ENCODE measurements around the gene PCLO.
"Not testable (repeated sequence)": the region's sequence is repeated elsewhere in the genome, so short reads cannot be mapped to it uniquely, and the experiment has no call there.

The PCLO gene

DNA sequence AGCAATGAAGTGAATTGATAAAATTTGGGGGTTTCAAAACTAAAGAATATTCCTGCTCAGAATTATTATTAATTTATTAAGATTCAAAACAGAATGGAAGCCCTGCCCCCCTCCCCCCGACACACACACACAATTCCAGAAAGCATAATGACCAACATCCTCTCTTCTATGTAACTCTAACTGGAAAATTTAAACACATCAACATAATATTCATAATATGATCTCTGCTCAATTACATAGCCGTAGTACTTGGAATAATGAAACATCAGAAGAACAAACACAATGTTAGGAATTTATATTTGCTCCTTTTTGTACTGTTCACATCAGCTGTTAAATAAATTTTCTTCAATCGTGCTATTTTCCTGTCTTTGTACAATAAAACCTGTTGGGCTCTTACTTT, 20.8 kb downstream of the PCLO start:
- no peak for DNase-seq (ENCODE audit: low spot score)

DNA sequence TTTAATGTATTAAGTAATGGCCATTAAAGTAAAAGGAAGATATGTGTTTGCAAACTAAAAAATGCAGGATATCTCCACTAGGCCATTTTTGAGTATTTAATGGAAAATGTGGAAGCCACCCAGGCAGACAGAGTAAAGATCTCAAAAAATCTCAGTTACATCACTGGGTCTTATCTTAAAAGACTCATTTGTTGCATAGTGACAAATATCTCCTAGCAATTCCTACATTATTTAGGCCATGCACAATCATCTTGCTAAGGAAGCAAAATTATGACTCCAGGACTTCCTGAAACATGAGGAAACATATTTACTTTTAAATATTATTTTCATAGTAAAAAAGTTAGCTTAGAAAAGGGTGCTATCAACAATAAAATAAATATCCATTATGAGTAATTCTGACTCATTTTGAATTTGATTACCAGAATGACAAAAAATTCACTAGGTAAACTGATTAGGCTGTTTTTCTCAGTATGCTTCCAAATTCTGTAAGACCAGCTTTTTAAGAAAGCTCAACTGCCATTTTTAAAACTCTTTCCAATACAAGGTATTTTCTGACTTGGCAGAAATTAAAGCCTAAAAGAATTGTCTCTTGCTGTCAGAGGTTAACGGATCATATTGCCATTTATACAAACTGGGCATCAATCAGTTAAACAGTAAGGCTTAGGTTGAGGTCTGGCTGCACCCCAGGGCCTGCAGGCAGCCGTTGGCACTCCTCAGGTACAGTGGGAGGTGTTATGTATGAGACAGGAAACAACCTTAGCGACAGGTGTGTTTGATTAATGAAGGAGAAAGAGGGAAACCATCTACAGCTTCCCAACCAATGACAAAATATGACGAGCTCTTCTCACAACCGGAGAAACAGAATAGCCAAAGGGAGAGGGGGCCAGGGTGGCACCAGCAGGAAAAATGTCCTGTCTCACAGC, 31.8 kb downstream of the PCLO start:
- no peak for DNase-seq (ENCODE audit: low spot score)

DNA sequence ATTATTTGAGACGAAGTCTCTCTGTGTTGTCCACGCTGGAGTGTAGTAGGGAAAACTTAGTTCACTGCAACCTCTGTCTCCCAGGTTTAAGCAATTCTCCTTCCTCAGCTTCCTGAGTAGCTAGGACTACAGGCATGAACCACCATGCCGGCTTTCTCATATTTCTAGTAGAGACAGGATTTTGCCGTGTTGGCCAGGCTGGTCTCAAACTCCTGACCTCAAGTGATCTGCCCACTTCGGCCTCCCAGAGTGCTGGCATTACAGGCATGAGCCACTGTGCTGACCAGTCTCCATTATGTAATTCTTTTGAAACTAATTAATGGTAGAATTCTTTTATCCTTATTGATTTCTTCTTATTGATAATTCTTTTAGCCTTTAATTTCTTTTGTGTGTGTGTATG, 32.5 kb downstream of the PCLO start:
- DNase-seq (ENCODE audit: low spot score), result no peak

DNA sequence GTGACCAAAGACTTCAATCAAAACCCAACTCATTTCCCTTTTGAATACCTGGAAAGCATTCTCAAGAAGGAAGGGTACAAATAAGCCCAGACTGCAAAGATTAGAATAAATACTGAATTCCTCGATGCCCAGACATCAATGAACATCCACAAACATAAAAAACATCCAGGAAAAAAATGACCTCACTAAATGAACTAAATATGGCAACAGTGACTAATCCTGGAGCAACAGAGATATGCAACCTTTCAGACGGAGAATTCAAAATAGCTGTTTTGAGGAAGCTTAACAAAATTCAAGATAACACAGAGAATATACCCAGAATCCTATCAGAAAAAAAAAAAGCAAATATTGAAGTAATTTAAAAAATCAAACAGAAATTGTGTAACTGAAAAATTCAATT, 43.2 kb downstream of the PCLO start:
- no peak for DNase-seq (ENCODE audit: low spot score)

DNA sequence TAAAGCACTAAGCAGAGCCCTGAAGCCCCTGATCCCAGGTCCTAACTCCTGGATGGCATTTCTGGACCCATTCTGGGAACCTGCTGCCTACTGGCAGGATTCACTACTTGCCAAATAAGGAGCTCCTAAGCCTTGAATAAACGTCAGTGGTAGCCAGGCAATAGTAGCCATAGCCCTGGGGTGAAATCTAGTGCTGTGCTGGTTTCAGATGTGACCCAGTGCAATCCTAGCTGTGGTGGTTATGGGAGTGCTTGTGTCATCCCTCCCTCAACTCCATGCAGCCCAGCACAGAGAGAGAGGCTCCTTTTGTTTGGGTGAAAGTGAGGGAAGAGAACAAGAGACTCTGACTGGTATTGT, 43.7 kb downstream of the PCLO start:
- DNase-seq (ENCODE audit: low spot score), result no peak

DNA sequence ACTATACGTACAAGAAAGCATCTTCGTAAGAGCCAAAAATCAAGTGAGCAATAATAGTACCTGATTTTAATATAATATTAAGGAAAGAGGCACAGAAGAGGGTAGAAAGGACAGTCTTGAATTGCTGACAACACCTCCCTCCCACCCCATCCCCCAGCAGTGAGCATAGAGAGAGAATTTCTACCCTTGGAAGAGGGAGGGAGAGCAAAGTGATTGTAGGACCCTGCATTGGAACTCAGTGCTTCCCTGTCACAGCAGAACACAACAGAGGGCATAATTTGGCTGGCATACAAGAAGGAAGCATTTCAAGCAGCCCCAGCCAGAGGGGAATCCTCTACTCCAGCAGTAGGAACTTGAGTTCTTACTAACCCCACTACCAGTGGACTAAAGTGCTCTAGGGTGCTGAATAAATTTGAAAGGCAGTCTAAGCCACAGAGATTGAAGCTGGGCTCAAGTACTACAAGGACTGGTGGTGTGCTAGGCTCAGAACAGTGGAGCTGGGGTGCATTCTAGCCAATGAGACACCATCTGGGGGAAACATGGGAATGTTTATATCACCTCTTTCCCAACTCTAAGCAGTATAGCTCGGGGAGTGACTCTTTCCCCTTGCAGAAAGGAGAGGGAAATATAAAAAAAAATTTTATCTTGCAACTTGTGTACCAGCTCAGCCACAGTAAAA, 44.2 kb downstream of the PCLO start:
- no peak for DNase-seq (ENCODE audit: low spot score)

DNA sequence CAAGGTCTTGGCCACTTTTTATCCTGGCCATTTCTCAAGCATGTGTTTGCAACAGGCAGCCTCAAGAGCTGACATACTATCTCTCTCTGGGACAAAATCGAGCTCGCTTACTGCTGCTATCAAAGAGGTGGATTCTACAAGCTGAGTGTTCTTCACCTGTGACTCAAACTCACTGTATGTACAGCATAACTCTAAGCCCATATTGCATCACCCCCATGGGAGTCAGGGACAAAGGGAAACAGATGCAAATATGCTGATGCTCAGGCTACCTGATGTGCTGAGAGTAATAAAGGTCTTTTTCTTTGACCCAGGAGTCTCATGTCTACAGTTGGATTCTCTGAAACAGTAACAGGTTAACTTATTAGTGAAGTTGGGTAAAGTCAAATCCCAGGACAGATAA, 45.2 kb downstream of the PCLO start:
- DNase-seq (ENCODE audit: low spot score), result no peak

DNA sequence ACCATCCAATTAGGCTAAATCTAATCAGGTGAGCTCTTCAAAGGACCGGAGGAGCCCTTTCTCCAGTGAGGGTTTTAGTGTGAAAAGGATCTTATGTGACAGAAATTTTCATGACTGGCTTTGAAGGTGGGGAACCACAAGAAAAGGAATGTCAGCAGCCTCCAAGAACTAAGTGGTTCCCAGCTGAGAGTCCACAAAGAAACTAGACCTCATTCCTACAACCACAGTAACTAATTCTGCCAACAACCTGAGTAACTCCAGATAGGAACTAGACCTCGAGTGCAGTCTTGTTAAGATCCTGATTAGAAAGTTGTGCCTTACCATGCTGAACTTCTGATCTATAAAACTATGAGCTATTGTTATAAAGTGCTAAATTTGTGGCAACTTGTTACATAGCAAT, 51.3 kb downstream of the PCLO start:
- DNase-seq (ENCODE audit: low spot score), result peak; percentile 7

DNA sequence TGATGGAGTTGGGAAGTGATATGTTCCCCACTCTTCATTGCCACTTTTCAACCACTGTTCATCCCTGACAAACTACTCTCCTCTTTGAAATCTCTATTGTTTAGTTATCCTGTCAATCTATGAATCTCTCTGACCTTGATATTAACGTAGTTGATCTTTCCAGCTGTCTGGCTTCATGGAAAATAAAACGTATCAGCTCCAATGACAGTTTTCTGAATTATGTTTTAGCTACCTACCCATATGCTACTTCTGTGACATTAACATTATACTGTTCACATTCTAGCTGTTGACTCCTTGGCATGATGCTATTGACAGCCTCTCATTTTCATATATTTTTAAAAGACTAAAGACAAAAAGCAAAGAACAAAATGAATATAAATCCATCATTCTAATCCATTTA, 53.3 kb downstream of the PCLO start:
- DNase-seq (ENCODE audit: low spot score), result no peak

DNA sequence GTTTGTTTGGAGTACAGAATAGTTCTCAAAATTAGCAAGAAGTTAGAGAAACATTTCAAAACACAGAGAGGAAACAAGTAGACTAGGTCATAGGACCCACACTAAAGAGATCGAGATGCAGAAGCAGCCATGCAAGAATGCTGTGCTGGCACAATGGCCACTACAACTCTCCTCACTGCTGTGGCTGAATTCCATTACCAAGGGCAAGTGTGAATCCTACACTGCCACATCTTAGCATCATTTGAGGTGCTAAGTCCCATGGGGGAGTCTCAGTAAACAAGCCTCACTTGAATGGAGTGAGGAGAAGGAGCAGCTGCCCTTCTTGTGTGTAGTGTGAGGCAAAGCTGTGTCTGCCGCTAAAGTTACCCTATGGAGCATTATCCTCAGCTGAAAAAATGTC, 56.7 kb downstream of the PCLO start:
- no peak for DNase-seq (ENCODE audit: low spot score)

DNA sequence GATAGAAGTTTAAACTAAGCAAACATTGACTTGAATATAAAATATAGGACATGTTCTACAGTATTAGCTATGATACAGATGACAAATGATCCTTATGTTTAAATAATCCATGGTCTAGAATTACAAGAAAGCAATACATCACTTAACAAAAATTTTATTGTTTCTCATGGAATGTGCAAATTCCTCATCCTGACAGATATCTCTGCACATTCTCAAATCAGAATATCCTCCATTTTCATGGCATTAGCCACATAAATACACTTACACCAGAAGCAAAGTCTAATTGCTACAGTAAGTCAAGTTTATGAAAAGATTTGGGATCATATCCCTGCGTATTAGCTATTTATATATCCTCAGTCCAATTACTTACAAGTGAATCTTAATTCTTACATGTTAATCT, 57.6 kb downstream of the PCLO start:
- DNase-seq (ENCODE audit: low spot score), result no peak

DNA sequence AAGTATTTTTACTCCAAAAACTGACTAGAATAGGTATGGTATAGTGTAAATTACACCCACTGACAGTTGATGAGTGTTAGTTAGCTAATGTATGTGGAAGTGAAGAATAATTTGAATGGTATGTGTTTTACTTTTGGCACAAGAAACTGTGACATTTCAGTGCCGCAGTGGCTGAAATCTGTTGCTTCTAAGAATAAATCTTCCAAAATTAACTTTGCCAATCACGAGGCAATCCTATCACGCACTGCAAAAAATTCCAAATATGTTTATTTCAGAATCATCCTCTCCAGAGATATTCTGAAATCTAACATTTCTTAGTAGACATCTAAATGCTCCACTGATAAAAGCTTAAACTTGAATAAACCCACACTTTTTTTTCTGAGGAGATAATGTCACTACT, 61.2 kb downstream of the PCLO start:
- DNase-seq (ENCODE audit: low spot score), result no peak

DNA sequence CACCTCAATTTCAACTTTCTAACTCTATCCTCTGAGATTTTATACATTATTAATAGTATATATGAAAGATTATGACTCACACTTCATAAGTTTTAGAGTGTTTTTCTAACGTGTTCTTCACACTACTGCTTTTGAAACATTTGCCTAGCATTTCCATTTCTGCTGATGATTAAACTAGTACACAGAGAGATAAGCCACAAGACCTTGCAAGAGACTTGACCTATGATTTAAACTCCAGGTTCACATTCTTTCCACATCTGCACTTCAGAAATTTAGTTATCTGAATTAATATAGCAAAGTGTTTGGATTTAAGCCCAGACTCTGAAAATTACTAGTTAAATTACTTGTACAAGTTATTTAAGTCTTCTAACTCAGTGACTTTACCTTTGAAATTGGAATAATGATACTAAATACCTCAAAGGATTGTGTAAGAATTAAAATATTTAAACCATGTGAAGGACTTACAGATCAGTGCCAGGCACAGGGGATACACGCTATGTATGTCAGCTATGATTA, 66.6 kb downstream of the PCLO start:
- DNase-seq (ENCODE audit: low spot score), result no peak

DNA sequence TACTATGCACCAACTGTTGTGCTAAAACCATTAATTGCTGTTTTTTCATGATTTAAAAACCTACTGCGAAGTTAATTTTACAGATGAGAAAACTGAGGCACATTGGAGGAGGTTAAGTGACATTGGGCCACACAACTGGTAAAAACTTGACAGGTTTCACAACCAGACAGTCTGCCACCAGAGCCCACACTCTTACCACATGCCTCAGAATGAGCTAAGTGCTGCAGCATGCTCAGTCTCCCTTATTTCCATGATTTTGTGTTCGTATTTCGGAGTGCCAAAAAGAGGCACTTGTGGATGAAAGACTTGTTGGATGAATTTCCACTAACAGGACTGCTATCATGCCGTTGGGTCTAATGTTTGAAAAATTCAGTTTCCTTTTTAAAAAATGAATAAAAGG, 77.4 kb downstream of the PCLO start:
- DNase-seq (ENCODE audit: low spot score), result no peak

DNA sequence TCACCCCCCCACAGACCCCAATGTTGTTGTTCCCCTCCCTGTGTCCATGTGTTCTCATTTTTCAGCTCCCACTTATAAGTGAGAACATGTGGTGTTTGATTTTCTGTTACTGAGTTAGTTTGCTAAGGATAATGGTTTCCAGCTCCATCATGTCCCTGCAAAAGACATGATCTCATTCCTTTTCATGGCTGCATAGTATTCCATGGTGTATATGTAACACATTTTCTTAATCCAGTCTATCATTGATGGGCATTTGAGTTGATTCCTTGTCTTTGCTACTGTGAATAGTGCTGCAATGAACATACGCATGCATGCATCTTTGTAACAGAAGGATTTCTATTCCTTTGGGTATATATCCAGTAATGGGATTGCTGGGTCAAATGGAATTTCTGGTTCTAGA, 82.8 kb downstream of the PCLO start:
- DNase-seq (ENCODE audit: low spot score), result not testable (repeated sequence)

DNA sequence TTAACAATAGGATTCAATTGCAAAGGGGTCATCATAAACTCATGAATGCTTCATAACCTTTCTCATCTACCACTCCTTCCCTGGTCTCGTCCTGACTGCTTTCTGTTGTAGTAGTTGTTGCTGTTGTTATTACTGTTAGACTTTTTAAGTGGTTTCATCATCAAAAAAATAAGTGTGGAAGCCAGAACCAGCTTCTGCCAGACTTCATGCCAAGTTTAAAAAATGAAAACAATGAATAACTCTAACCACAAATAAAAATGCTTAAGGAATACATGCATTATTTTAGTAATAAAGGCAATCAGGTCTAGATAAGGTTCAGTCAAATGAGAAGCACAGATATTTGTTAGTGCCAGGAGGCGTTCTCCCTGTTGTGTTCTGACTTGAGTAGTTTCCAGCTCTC, 85.4 kb downstream of the PCLO start:
- DNase-seq (ENCODE audit: low spot score), result no peak

DNA sequence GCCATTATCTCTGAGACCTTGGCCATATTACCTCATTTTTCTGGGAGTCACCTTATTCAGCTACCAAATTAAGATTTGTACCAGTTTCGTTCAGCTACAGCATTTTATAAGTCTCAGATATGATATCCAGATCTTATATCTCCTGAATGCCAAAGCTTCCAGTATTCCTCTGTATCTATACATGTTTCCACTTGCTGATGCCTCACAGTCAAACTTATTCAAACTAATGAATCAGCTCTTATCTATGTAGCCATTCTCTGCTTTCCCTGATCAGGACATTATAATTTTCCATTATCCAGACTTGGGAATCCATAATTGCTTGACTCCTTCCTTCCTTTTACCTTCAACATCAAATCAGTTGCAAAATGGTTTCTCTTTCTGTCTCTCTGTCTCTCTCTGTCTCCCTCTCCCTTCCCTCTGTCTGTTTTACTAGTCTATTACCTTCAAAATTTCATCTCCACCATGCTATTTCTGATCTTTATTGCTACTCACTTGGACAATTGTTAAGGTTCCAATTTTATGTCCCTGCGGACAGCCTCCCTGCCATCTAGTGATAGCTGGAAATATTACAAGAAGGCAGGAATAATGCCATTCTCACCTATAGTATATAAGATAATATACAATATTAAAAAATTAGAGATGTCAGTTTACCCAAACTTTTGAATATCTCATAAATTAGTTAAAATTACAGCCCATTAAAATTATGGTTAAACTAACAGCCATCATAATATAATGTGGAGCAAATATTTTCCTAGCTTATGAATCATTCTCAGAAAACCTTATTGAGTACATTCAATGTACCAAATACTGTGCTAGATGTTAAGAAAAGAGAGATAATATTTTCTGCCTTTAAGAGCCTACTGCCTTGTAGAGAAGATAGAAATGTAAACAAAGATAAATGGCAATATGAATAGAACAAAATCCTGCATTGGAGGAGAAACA, 89.8 kb downstream of the PCLO start:
- no peak for DNase-seq (ENCODE audit: low spot score)

DNA sequence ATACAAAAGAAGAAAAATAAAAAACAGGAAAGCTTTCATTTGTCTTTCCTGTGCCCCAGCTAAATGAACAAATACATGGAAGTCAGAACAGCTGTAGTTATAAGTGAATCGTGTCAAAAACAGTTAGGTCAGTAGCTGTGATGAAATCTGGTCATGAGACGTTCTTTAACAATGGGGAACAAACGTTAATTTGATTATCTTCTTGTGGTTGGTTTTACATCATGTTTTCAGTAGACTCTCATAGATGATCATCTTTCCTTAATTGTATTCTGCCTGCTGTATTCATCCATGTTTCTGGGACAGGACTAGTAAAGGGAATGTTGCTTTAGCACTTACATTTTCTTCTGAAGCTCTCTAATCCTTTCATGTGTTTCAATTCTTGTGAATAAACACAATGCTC, 97.0 kb downstream of the PCLO start:
- DNase-seq (ENCODE audit: low spot score), result no peak

DNA sequence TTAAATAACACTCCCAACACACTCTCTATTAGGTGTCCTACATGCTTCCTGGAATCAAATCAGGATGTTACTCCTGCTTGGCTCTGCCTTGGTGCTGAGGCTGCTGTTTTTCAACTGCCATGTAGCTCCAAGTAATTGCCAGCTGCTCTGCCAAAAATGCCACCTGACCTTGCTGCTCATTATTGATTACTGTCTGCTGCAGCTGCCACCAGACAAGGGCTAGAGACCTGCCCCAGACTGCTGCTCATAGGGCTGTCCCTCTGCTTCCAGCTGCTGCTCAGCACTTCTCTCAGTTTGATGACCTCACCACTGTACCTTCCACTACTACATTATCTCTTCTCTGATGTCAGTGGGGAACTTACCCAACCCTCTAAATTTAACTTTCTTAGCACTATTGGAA, 102.5 kb downstream of the PCLO start:
- no peak for DNase-seq (ENCODE audit: low spot score)

DNA sequence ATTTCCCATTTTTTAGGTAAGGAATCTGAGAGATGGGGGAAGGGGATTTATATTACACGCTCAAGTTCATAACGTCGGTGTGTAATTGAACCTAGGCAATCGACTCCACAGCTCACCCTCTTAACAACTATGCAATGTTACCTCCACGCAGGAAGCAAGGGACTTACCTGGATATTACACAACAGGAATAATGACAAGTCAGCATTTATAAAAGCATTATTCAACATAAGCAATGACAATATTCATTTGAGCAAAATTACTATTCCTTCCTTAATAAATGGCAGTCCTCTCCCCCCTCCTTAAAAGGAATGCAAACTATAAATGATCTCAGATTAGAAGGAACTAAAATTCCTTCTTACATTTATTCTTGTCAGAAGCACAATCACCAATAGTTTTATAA, 104.0 kb downstream of the PCLO start:
- DNase-seq (ENCODE audit: low spot score), result no peak

DNA sequence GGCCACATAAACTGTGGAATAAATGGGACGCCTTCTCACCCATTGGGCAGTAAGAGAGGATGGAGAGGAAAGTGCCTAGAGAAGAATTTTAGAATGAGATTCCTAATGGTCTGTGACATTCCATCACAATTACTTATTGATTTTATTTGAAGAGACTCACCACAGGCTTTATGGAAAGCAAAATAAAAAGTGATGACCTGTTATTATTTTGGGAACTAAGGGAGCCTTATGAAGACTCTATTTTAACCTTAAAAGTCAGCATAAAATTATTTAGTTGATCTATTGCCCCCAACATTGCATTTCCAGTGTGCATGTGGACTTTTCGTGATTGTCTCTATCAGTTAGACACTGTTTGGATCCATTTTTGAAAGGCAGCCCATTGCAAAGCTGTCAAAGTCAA, 107.5 kb downstream of the PCLO start:
- DNase-seq (ENCODE audit: low spot score), result no peak

DNA sequence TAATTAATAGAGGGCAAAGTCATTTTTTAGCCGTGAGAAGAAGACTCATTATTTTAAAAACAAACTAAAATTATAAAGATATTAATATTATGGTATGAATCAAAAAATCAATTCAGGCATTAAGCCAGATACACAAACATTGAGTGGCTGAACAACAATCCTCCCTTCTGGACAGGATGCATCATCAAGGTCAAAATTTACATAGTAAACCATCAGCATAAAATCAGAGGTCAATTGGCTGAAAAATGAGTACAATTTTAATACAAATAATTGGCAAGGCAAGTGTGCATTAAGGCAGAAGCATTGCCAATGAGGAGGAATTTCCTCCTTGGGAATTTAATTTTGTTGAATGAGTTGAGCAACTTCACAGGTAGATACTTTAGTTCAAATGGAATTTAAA, 108.2 kb downstream of the PCLO start:
- no peak for DNase-seq (ENCODE audit: low spot score)

Data from iPS-NIHi11 (cell line).